Keratinocyte (primary cell): Measurements from ENCODE around the gene DPH6. TPM values are rescaled to one million over a fixed set of nuclear protein-coding genes. Genes with fewer than 3 reads are reported as not detected.

Source experiments
- DNase-seq: peaks from one replicate; pipeline ENCODE4 v3.0.0-alpha.2; 2011; ENCODE audit warnings: low read depth, missing footprints, low spot score
- FAIRE-seq: peaks from 2 replicates; lab custom pipeline; 2011; peaks lifted over from hg19 to GRCh38; lab: Jason Lieb, UNC
- H2AFZ ChIP-seq: 2 replicates; pipeline ENCODE4 v1.6.0; 2012; ENCODE audit warnings: low read length, control low read depth, inconsistent platforms; ENCODE audit not compliant: control insufficient read depth
- H3K27ac ChIP-seq: 2 replicates; pipeline ENCODE4 v1.5.1; 2011; ENCODE audit warnings: low read length; ENCODE audit not compliant: control insufficient read depth, insufficient read depth
- H3K27me3 ChIP-seq: 3 replicates; pipeline ENCODE4 v1.6.0; 2011; ENCODE audit warnings: low read length; ENCODE audit not compliant: control insufficient read depth, insufficient read depth; ENCODE audit errors: extremely low read depth
- H3K36me3 ChIP-seq, 2 experiments: 2 replicates in 1 of 2; 3 replicates in 1 of 2; pipeline ENCODE4 v1.5.1; 2011; ENCODE audit warnings: low read length in 2 of 2, mild to moderate bottlenecking in 1 of 2; ENCODE audit not compliant: control insufficient read depth in 2 of 2, insufficient read depth in 2 of 2; ENCODE audit errors: extremely low read depth in 1 of 2
- H3K4me1 ChIP-seq: 3 replicates; pipeline ENCODE4 v1.5.1; 2011; ENCODE audit warnings: low read length; ENCODE audit not compliant: control insufficient read depth, insufficient read depth; ENCODE audit errors: extremely low read depth
- H3K4me2 ChIP-seq: 3 replicates; pipeline ENCODE4 v1.6.0; 2011; ENCODE audit warnings: low read depth, low read length; ENCODE audit not compliant: control insufficient read depth, insufficient read depth; ENCODE audit errors: extremely low read depth
- H3K4me3 ChIP-seq, 3 experiments: fragments of 200-600 bp in 1 of 3; sonication (generic) in 1 of 3; 2 replicates in 2 of 3; 3 replicates in 1 of 3; pipeline ENCODE4 v1.5.1; 2011 to 2016; ENCODE audit warnings: low read length in 3 of 3, mild to moderate bottlenecking in 3 of 3, control low read depth in 2 of 3, inconsistent platforms in 1 of 3, low read depth in 1 of 3, mixed read lengths in 1 of 3, mixed run types in 1 of 3, moderate library complexity in 1 of 3; ENCODE audit not compliant: control insufficient read depth in 2 of 3, insufficient read depth in 2 of 3; ENCODE audit errors: extremely low read depth in 1 of 3
- H3K79me2 ChIP-seq: 2 replicates; pipeline ENCODE4 v1.6.0; 2012; ENCODE audit warnings: low read length; ENCODE audit not compliant: control insufficient read depth, insufficient read depth
- H3K9ac ChIP-seq: 3 replicates; pipeline ENCODE4 v1.6.0; 2011; ENCODE audit warnings: low read length; ENCODE audit not compliant: control insufficient read depth, insufficient read depth; ENCODE audit errors: extremely low read depth
- H3K9me1 ChIP-seq: 3 replicates; pipeline ENCODE4 v1.6.0; 2011; ENCODE audit warnings: low read length; ENCODE audit not compliant: control insufficient read depth, insufficient read depth; ENCODE audit errors: extremely low read depth
- H3K9me3 ChIP-seq: 2 replicates; pipeline ENCODE4 v1.5.1; 2012; ENCODE audit warnings: low read depth, low read length; ENCODE audit not compliant: control insufficient read depth
- H4K20me1 ChIP-seq: 3 replicates; pipeline ENCODE4 v1.6.0; 2011; ENCODE audit warnings: low read length; ENCODE audit not compliant: control insufficient read depth, insufficient read depth; ENCODE audit errors: extremely low read depth
- CTCF ChIP-seq, 3 experiments: IDR thresholded peaks in 1 of 3; conservative IDR thresholded peaks in 1 of 3; optimal IDR thresholded peaks in 1 of 3; 2 replicates in 2 of 3; 3 replicates in 1 of 3; pipeline versions ENCODE3 to v1.5.1; 2011; ENCODE audit warnings: low read length in 3 of 3, mild to moderate bottlenecking in 3 of 3, moderate library complexity in 2 of 3, control low read depth in 1 of 3, inconsistent platforms in 1 of 3; ENCODE audit not compliant: insufficient read depth in 2 of 3; ENCODE audit errors: extremely low read depth in 1 of 3
- EZH2 ChIP-seq: IDR thresholded peaks from one replicate; pipeline ENCODE4 v1.6.1; 2012; ENCODE audit warnings: inconsistent platforms, mild to moderate bottlenecking, low read length, moderate library complexity
- dilution Hi-C: fragments of 300-500 bp; cut with MboI; formaldehyde crosslinking; loops from one replicate; pipeline ENCODE4 v1.7.0; 2020; ENCODE audit warnings: low sequenced_read_pairs; ENCODE audit not compliant: extremely low pct_ligation_motif_present
- polyA plus RNA-seq, 5 experiments: library from polyadenylated mRNA; depleted of rRNA in 3 of 5; stranded (reverse) in 3 of 5; stranded (forward) in 1 of 5; unstranded in 1 of 5; fragments of >200 nt; gene quantifications; 1 replicate in 1 of 5; 2 replicates in 3 of 5; 3 replicates in 1 of 5; pipeline versions ENCODE4 v1.2.1 to v1.2.3, GENCODE V29; 2011 to 2012; ENCODE audit warnings: missing spikeins in 2 of 5, low read depth in 1 of 5, low replicate concordance in 1 of 5

Gene DPH6
- polyA plus RNA-seq, 1 donor (not counting 4 experiments of a cell fraction or from before 2014, with no cell fraction given), result 13.6 TPM

DNA sequence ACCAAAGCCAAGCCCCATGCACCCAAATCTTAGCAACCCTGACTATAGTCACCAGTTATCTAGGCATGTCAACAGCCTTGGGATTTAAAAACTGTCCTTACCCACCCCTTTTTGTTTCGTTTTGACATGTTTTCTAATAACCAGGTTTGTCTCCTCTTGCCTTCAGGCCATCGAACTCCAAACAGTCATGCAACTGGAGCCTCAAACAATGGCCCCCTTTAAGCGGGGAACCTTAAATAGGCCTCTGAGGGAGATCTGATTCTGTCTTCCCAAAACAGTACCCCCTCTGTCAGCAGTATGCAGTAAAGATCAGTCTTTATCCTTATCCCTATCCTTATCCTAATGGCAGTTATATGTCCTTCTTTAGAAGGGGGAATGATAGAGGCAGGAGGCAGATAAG, 105.7 kb downstream of the DPH6 start:
- H3K9ac ChIP-seq, result no peak overlapping the region
- H4K20me1 ChIP-seq, result no peaks in the 10 kb centered on the region
- H3K79me2 ChIP-seq, result no peaks in the 10 kb centered on the region
- TF ChIP-seq CTCF (optimal IDR thresholded peaks at IDR 0.05 in 1 of 3, IDR thresholded peaks at IDR 0.05 in 1 of 3, conservative IDR thresholded peaks at IDR 0.05 in 1 of 3; ENCODE audit: extremely low read depth in 1 of 3, insufficient read depth in 2 of 3, low read length in 3 of 3), result no peak
- no peak for TF ChIP-seq EZH2
- no peak overlapping the region for H3K4me3 ChIP-seq
- H3K4me1 ChIP-seq, result peaks cover 6% of the 10 kb centered on the region
- no peaks in the 10 kb centered on the region for H3K36me3 ChIP-seq
- no peaks in the 10 kb centered on the region for H3K9me3 ChIP-seq
- H3K9me1 ChIP-seq, result no peaks in the 10 kb centered on the region
- peak overlapping the region; percentile 45 for H3K4me2 ChIP-seq
- FAIRE-seq (peak; percentile 5), DNase-seq (no peak)
- no peaks in the 10 kb centered on the region for H3K27me3 ChIP-seq
- no peak overlapping the region for H3K27ac ChIP-seq
- peak overlapping the region; percentile 37 for H2AFZ ChIP-seq
- dilution Hi-C loops, result no loop called here

GRCh38 chr15:35439291-35439690, 106.7 kb downstream of the DPH6 start:
- no peak overlapping the region for H3K4me3 ChIP-seq
- no peaks in the 10 kb centered on the region for H3K36me3 ChIP-seq
- DNase-seq (no peak), FAIRE-seq (no peak)
- no peak overlapping the region for H3K4me2 ChIP-seq
- H3K4me1 ChIP-seq, result peaks cover 6% of the 10 kb centered on the region
- TF ChIP-seq EZH2, result no peak
- no peak overlapping the region for H3K9ac ChIP-seq
- no peaks in the 10 kb centered on the region for H4K20me1 ChIP-seq
- H3K27ac ChIP-seq, result no peak overlapping the region
- H3K79me2 ChIP-seq, result no peaks in the 10 kb centered on the region
- no peaks in the 10 kb centered on the region for H3K9me1 ChIP-seq
- no peak overlapping the region for H2AFZ ChIP-seq
- H3K27me3 ChIP-seq, result no peaks in the 10 kb centered on the region
- dilution Hi-C loops, result no loop called here
- H3K9me3 ChIP-seq, result no peaks in the 10 kb centered on the region

- H3K27me3 ChIP-seq, result no peaks in the 10 kb centered on the region
- H3K79me2 ChIP-seq, result no peaks in the 10 kb centered on the region
- dilution Hi-C loops, result no loop called here
- H3K9me3 ChIP-seq, result no peaks in the 10 kb centered on the region
- H2AFZ ChIP-seq, result no peak overlapping the region
- H3K9me1 ChIP-seq, result no peaks in the 10 kb centered on the region
- H4K20me1 ChIP-seq, result no peaks in the 10 kb centered on the region
- H3K27ac ChIP-seq, result no peak overlapping the region
- TF ChIP-seq CTCF (optimal IDR thresholded peaks at IDR 0.05 in 1 of 3, IDR thresholded peaks at IDR 0.05 in 1 of 3, conservative IDR thresholded peaks at IDR 0.05 in 1 of 3; ENCODE audit: extremely low read depth in 1 of 3, insufficient read depth in 2 of 3, low read length in 3 of 3), result peak in 1 of 3 experiments; percentile 13
- no peak for TF ChIP-seq EZH2
- H3K4me1 ChIP-seq, result peaks cover 6% of the 10 kb centered on the region
- FAIRE-seq (no peak), DNase-seq (no peak)
- no peak overlapping the region for H3K9ac ChIP-seq
- no peaks in the 10 kb centered on the region for H3K36me3 ChIP-seq
- H3K4me2 ChIP-seq, result no peak overlapping the region
- no peak overlapping the region for H3K4me3 ChIP-seq
Measured at GRCh38 chr15:35437157-35437556, 108.8 kb downstream of the DPH6 start.
